H9 (cell line): ENCODE results near the gene ELOVL6. TPM values are rescaled to one million over a fixed set of nuclear protein-coding genes. Genes with fewer than 3 reads are reported as not detected.

Experiments
- DNase-seq: peaks from one replicate; pipeline ENCODE4 v3.0.0-alpha.2; 2017
- H2AFZ ChIP-seq: one replicate; pipeline ENCODE4 v1.6.1; 2013; ENCODE audit warnings: mild to moderate bottlenecking, low read length, control low read depth, moderate library complexity
- H2AK5ac ChIP-seq: 2 replicates; pipeline ENCODE4 v1.6.1; 2013; ENCODE audit warnings: low read length, control low read depth, mixed read lengths; ENCODE audit not compliant: insufficient read length
- H2BK120ac ChIP-seq: one replicate; pipeline ENCODE4 v1.6.1; 2013; ENCODE audit warnings: low read depth, mild to moderate bottlenecking, low read length, control low read depth, inconsistent platforms; ENCODE audit not compliant: poor library complexity, severe bottlenecking
- H2BK12ac ChIP-seq: 2 replicates; pipeline ENCODE4 v1.6.1; 2013; ENCODE audit warnings: low read length, control low read depth, mixed read lengths, low read depth; ENCODE audit not compliant: insufficient read length
- H2BK15ac ChIP-seq: 2 replicates; pipeline ENCODE4 v1.6.1; 2013; ENCODE audit warnings: low read depth, low read length, control low read depth
- H2BK20ac ChIP-seq: one replicate; pipeline ENCODE4 v1.6.1; 2013; ENCODE audit warnings: low read depth, mild to moderate bottlenecking, low read length, control low read depth, inconsistent platforms; ENCODE audit not compliant: poor library complexity, severe bottlenecking
- H2BK5ac ChIP-seq: 2 replicates; pipeline ENCODE4 v1.6.1; 2013; ENCODE audit warnings: low read length, control low read depth, mixed read lengths; ENCODE audit not compliant: insufficient read length
- H3K14ac ChIP-seq: 2 replicates; pipeline ENCODE4 v1.6.1; 2013; ENCODE audit warnings: low read length, control low read depth; ENCODE audit not compliant: insufficient read depth
- H3K18ac ChIP-seq: 2 replicates; pipeline ENCODE4 v1.6.1; 2013; ENCODE audit warnings: low read depth, mild to moderate bottlenecking, mixed read lengths, low read length, control low read depth; ENCODE audit not compliant: insufficient read length
- H3K23ac ChIP-seq: 2 replicates; pipeline ENCODE4 v1.6.1; 2013; ENCODE audit warnings: low read length, control low read depth, mixed read lengths, low read depth; ENCODE audit not compliant: insufficient read length
- H3K23me2 ChIP-seq: 2 replicates; pipeline ENCODE4 v1.6.1; 2013; ENCODE audit warnings: low read depth, mild to moderate bottlenecking, mixed read lengths, low read length, control low read depth; ENCODE audit not compliant: insufficient read length, poor library complexity, severe bottlenecking
- H3K27ac ChIP-seq: 2 replicates; pipeline ENCODE4 v1.5.1; 2013; ENCODE audit warnings: low read length, control low read depth, mixed read lengths, low read depth; ENCODE audit not compliant: insufficient read length
- H3K27me3 ChIP-seq: 2 replicates; pipeline ENCODE4 v1.6.1; 2013; ENCODE audit warnings: low read length, control low read depth, inconsistent platforms; ENCODE audit not compliant: insufficient read depth
- H3K4ac ChIP-seq: 2 replicates; pipeline ENCODE4 v1.6.1; 2013; ENCODE audit warnings: low read depth, mild to moderate bottlenecking, control low read depth, inconsistent platforms, low read length, moderate library complexity
- H3K4me1 ChIP-seq: 2 replicates; pipeline ENCODE4 v1.6.1; 2013; ENCODE audit warnings: low read length, control low read depth, inconsistent platforms; ENCODE audit not compliant: insufficient read depth
- H3K4me2 ChIP-seq: 2 replicates; pipeline ENCODE4 v1.6.1; 2013; ENCODE audit warnings: low read length, control low read depth, mixed read lengths; ENCODE audit not compliant: insufficient read length, insufficient read depth
- H3K56ac ChIP-seq: 2 replicates; pipeline ENCODE4 v1.6.1; 2013; ENCODE audit warnings: low read depth, mild to moderate bottlenecking, mixed read lengths, low read length, control low read depth; ENCODE audit not compliant: insufficient read length
- H3K79me1 ChIP-seq: 2 replicates; pipeline ENCODE4 v1.6.1; 2013; ENCODE audit warnings: low read depth, mild to moderate bottlenecking, moderate library complexity, low read length, control low read depth, inconsistent platforms; ENCODE audit not compliant: insufficient read depth, poor library complexity, severe bottlenecking
- H3K79me2 ChIP-seq: 2 replicates; pipeline ENCODE4 v1.6.1; 2013; ENCODE audit warnings: low read length, control low read depth, inconsistent platforms; ENCODE audit not compliant: insufficient read depth
- H3K9ac ChIP-seq: 2 replicates; pipeline ENCODE4 v1.6.1; 2013; ENCODE audit warnings: low read length, control low read depth, mixed read lengths; ENCODE audit not compliant: insufficient read length; ENCODE audit errors: extremely low read depth
- H3K9me3 ChIP-seq: one replicate; pipeline ENCODE4 v1.6.1; 2013; ENCODE audit warnings: low read depth, low read length, inconsistent platforms; ENCODE audit not compliant: control insufficient read depth
- H3T11ph ChIP-seq: one replicate; pipeline ENCODE4 v1.6.1; 2013; ENCODE audit warnings: mild to moderate bottlenecking, low read length, control low read depth, inconsistent platforms
- H4K20me1 ChIP-seq: one replicate; pipeline ENCODE4 v1.6.1; 2013; ENCODE audit not compliant: control insufficient read depth, insufficient read length, insufficient read depth
- H4K5ac ChIP-seq: 2 replicates; pipeline ENCODE4 v1.6.1; 2013; ENCODE audit warnings: low read depth, mild to moderate bottlenecking, mixed read lengths, low read length, control low read depth; ENCODE audit not compliant: insufficient read length
- H4K8ac ChIP-seq: replicated peaks from 2 replicates; pipeline ENCODE4 v1.6.1; 2013; ENCODE audit warnings: low read length, control low read depth, mixed read lengths, low read depth; ENCODE audit not compliant: insufficient read length
- H4K91ac ChIP-seq: 2 replicates; pipeline ENCODE4 v1.6.1; 2013; ENCODE audit warnings: low read depth, mild to moderate bottlenecking, moderate library complexity, mixed read lengths, low read length, control low read depth; ENCODE audit not compliant: insufficient read length
- H3K27ac Mint-ChIP-seq, 3 experiments: 2 replicates in 2 of 3; 3 replicates in 1 of 3; pipeline ENCODE4 v1.8.0; 2020 to 2021; ENCODE audit warnings: mixed read lengths in 3 of 3, mild to moderate bottlenecking in 1 of 3, moderate library complexity in 1 of 3
- H3K27me3 Mint-ChIP-seq: 2 replicates; pipeline ENCODE4 v1.8.0; 2021; ENCODE audit warnings: low read depth, mild to moderate bottlenecking, moderate library complexity, mixed read lengths
- H3K36me3 Mint-ChIP-seq, 3 experiments: 2 replicates in 2 of 3; 3 replicates in 1 of 3; pipeline ENCODE4 v1.8.0; 2020 to 2021; ENCODE audit warnings: low read depth in 3 of 3, mixed read lengths in 3 of 3; ENCODE audit not compliant: insufficient read depth in 1 of 3
- H3K4me1 Mint-ChIP-seq, 2 experiments: 2 replicates each; pipeline ENCODE4 v1.8.0; 2020; ENCODE audit warnings: mixed read lengths in 2 of 2
- H3K4me3 Mint-ChIP-seq, 2 experiments: 2 replicates in 1 of 2; 3 replicates in 1 of 2; pipeline ENCODE4 v1.8.0; 2020 to 2021; ENCODE audit warnings: mild to moderate bottlenecking in 2 of 2, mixed read lengths in 2 of 2, moderate library complexity in 1 of 2
- H3K9me3 Mint-ChIP-seq, 2 experiments: 2 replicates in 1 of 2; 3 replicates in 1 of 2; pipeline ENCODE4 v1.8.0; 2020; ENCODE audit warnings: mild to moderate bottlenecking in 2 of 2, mixed read lengths in 2 of 2, moderate library complexity in 1 of 2
- WGBS: extraction: QIAGEN DNeasy Blood & Tissue Kit; methylation state at CpG from one replicate; pipeline ENCODE4 v1.1.7; 2013; ENCODE audit warnings: missing lambda C conversion rate, low lambda C conversion rate, mixed read lengths; ENCODE audit not compliant: insufficient read length; ENCODE audit errors: extremely low coverage; 5-methylcytosine and 5-hydroxymethylcytosine counted together
- total RNA-seq: library from RNA; stranded (reverse); gene quantifications from 2 replicates; pipeline ENCODE4 v1.2.1, GENCODE V29; 2021
- TF ChIP-seq, protein P1 (sequence below): fragments of 200-600 bp; sonication (generic); conservative IDR thresholded peaks from 3 replicates; pipeline ENCODE4 v1.8.0; 2021; ENCODE audit warnings: antibody characterized with exemption, mild to moderate bottlenecking

Gene ELOVL6
- total RNA-seq, 1 experiment from 2014 or later, result 64.6 TPM

DNA sequence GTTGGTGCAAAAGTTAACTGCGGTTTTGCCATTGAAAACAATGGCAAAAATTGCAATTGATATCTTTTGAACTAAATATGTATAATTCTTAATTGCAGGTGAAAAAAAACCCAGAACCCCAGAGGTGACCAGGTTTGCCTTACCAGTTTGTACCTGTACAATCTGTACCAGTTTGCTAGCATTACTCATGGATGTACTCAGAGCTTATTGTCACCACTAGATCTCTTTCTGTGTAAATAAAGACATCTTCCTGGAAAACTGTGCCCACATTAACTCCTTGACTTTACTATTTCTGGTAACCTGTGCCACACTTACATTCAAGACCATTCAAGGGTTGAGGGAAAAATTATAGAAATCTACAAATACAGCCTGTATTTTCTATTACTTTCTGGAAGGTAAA, 139.7 kb downstream of the ELOVL6 start:
- Mint-ChIP-seq H3K36me3 (peaks cover 3 to 14% (median 8%) of the 10 kb centered on the region in 3 experiments; a peak in 6 of 7 replicates), H3K4me1 (peaks cover 10% of the 10 kb centered on the region in 2 experiments), H3K4me3 (no peak overlapping the region), H3K27me3 (no peaks in the 10 kb centered on the region), H3K27ac (no peak overlapping the region), H3K9me3 (no peaks in the 10 kb centered on the region)
- Histone ChIP-seq H2BK15ac (no peak overlapping the region), H3K4me1 (no peaks in the 10 kb centered on the region), H3K27me3 (no peaks in the 10 kb centered on the region), H2BK20ac (no peak overlapping the region), H3K18ac (no peak overlapping the region), H3K27ac (no peak overlapping the region), H3K56ac (no peak overlapping the region), H2AFZ (no peak overlapping the region), H3T11ph (no peak overlapping the region), H3K23me2 (no peaks in the 10 kb centered on the region), H4K20me1 (no peaks in the 10 kb centered on the region), H3K23ac (no peak overlapping the region), H4K8ac (no peak overlapping the region), H3K9me3 (no peaks in the 10 kb centered on the region), H3K79me2 (no peaks in the 10 kb centered on the region), H3K9ac (no peak overlapping the region), H3K14ac (no peak overlapping the region), H4K5ac (no peak overlapping the region), H3K79me1 (no peaks in the 10 kb centered on the region), H4K91ac (no peak overlapping the region), H2BK12ac (no peak overlapping the region), H2BK120ac (no peak overlapping the region), H3K4me2 (no peak overlapping the region), H2BK5ac (no peak overlapping the region), H3K4ac (no peak overlapping the region), H2AK5ac (no peak overlapping the region)
- TF ChIP-seq, protein P1, sequence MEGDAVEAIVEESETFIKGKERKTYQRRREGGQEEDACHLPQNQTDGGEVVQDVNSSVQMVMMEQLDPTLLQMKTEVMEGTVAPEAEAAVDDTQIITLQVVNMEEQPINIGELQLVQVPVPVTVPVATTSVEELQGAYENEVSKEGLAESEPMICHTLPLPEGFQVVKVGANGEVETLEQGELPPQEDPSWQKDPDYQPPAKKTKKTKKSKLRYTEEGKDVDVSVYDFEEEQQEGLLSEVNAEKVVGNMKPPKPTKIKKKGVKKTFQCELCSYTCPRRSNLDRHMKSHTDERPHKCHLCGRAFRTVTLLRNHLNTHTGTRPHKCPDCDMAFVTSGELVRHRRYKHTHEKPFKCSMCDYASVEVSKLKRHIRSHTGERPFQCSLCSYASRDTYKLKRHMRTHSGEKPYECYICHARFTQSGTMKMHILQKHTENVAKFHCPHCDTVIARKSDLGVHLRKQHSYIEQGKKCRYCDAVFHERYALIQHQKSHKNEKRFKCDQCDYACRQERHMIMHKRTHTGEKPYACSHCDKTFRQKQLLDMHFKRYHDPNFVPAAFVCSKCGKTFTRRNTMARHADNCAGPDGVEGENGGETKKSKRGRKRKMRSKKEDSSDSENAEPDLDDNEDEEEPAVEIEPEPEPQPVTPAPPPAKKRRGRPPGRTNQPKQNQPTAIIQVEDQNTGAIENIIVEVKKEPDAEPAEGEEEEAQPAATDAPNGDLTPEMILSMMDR, result no peak
- DNase-seq, result no peak
- WGBS, result no CpG with 5 or more reads among the region's 1 CpG
